ENCODE data around the gene ANKRD2. TPM values are rescaled to one million over a fixed set of nuclear protein-coding genes. Genes with fewer than 3 reads are reported as not detected.
"Not testable (repeated sequence)": the region's sequence is repeated elsewhere in the genome, so short reads cannot be mapped to it uniquely, and the experiment has no call there.

ANKRD2 gene
- total RNA-seq, 1 donor from 2014 or later: 0.26 TPM

GRCh38 chr10:97571622-97572021 is 957 bp upstream of the ANKRD2 start:
- no peak for DNase-seq (ENCODE audit: low read depth in 2 of 2)

GRCh38 chr10:97573021-97573420 is 442 bp downstream of the ANKRD2 start:
- DNase-seq (ENCODE audit: low read depth in 2 of 2): no peak

DNA sequence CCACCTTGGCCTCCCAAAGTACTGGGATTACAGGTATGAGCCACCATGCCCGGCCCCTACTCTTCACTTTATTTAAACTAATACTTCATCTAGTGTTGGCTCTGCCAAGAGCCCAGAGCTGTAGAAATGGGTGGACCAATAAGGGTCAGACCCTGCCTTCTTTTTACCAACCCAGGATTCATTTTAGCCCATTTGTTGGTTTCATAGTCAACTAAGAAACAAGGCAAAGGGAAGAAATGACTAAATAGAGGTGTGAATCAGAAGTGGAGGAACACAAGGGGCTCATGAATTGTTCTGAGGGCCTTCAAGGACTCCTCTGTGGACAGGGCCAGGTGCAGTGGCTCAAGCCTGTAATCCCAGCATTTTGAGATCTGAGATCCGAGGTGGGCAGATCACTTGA is 1.1 kb downstream of the ANKRD2 start:
- no peak for DNase-seq (ENCODE audit: low read depth in 2 of 2)

DNA sequence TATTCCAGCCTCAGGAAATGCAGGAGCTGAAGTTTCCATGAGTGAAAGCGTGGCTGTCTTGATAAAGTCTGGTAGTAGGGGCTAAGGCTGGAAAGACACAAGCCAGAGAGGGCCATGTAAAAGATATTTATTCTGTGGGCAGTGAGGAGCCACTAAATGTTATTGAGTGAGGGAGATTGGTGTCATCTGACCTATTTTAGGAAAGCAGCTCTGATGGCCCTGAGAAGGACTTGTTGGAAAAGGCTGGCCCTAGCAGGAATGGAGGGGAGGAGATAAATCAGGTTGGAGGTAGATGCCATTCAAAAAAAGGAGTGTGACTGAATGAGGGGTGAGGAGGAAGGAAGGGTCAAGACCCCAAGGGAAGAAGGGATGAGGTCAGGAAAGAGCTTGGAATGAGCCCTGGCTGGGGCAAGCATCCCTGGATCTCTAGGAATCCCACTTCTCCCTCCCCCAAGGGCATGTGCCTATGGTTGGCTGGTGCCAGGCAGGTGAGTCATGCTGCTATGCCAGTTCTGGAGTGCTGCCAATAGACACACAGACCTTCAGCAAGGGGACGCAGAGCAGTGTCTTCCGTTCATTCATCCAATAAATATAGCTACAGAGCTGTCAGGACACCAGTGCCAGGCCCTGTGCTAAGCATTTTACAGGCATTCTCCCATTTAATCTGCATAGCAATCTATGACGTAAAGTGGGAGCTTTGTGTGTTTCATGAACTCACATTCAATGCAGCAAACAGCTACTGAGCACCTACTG is 2.0 kb downstream of the ANKRD2 start:
- DNase-seq (ENCODE audit: low read depth in 2 of 2): peak; percentile 90 to 92

DNA sequence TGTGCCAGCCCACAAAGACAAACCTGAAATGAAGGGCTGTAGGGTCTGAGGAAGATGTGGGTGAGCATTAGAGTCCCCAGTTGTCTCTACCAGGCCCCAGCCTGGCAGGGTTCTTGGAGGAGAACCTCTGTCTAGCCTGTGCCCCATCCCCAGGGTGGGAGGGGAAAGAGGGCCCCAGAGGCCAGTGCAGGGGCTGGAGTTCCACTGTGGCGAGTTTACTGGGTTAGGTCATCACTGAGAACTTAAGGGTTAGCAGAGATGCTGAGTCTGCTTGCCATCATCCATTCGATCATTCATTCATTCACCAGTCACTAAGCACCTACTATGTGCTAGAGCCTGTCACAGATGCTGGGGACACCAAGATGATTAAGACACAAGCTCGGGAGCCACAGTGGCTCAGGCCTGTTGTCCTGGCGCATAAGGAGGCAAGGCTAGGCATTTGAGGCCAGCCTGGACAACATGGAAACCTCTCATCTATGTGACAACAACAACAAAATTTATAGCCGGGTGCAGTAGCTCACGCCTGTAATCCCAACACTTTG is 2.6 kb downstream of the ANKRD2 start:
- peak in 1 of 2 donors; percentile 13 for DNase-seq (ENCODE audit: low read depth in 2 of 2)

- not testable (repeated sequence) for DNase-seq (ENCODE audit: low read depth in 2 of 2)
Observed at GRCh38 chr10:97576487-97576886, 3.9 kb downstream of the ANKRD2 start.

- DNase-seq (ENCODE audit: low read depth in 2 of 2): no peak
Observed at GRCh38 chr10:97577701-97578100, 5.1 kb downstream of the ANKRD2 start.

DNA sequence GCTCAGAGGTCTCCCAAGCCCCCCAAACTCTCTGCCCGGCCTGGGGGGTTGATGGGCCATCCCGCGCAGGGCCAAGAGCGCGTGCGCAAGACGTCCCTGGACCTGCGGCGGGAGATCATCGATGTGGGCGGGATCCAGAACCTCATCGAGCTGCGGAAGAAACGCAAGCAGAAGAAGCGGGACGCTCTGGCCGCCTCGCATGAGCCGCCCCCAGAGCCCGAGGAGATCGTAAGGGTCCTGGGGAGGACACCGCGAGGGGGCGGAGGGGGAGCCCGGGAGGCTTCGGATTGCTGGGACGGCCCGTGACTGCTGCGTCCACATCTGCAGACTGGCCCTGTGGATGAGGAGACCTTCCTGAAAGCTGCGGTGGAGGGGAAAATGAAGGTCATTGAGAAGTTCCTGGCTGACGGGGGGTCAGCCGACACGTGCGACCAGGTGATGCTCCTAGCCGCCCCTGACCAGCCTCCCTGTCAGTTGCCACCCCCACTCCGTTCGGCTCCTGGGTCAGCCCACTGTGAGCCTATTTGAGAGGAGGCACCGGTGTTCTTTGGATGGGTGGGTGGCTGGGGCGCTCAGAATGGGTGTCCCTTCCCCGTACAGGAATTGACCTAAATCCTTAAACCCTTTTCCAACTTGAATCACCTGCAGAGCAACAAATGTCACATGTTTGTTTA is 5.7 kb downstream of the ANKRD2 start:
- no peak for DNase-seq (ENCODE audit: low read depth in 2 of 2)

DNA sequence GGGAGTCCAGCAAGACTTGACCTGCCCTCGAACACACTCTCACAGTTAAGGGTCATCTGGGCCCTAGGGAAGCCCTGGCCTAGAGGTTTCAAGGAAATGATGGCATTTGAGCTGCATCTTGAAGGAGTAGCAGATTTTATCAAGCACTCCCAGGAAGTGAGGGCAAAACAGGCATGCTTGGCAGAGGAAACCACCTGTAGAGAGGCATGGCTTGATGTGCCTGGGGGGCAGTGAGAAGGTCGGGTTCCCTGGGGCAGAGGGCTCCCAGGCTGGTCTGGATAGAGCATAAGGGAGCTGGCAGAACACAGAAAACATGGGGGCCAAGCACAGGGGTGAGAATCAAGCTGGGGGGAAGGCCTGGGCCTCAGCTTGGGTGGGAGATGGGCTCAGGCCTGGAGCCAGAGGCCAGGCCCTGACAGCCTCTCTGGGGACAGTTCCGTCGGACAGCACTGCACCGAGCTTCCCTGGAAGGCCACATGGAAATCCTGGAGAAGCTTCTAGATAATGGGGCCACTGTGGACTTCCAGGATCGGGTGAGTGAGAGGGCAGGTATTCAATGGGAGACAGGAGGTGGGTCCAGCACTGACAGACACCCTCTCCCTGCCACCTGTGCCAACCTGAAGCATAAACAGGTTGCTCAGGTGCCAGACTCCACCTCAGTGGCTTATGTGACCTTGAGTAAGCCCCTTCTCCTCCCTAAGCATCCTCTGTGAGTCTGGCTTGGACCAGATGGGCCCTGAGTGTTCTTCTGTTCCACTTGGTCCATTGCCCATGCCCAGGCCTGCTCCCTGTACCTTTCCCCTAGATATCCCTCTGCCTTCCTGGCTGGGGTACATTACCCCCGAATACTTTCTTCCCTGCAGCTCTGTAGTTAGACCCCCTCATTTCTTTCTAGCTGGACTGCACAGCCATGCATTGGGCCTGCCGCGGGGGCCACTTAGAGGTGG is 8.1 kb downstream of the ANKRD2 start:
- no peak for DNase-seq (ENCODE audit: low read depth in 2 of 2)

DNA sequence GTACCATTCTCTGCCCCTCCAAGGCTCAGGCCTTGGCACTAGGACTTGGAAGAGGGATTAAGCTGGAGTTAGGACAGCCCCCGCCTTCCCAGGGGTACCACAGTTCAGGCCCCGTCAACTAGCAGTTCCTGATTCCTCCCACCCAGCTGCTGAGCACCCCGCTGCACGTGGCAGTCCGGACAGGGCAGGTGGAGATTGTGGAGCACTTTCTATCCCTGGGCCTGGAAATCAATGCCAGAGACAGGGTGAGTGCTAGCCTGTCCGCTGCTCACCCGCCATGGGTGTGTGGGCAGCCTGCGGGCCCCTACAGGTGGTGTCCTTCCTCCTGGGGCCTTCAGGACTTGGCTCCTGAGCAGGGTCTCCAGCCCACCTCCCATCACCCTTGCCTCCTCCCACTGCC is 9.6 kb downstream of the ANKRD2 start:
- DNase-seq (ENCODE audit: low read depth in 2 of 2): no peak

GRCh38 chr10:97583476-97583875 is 10.9 kb downstream of the ANKRD2 start:
- no peak for DNase-seq (ENCODE audit: low read depth in 2 of 2)

DNA sequence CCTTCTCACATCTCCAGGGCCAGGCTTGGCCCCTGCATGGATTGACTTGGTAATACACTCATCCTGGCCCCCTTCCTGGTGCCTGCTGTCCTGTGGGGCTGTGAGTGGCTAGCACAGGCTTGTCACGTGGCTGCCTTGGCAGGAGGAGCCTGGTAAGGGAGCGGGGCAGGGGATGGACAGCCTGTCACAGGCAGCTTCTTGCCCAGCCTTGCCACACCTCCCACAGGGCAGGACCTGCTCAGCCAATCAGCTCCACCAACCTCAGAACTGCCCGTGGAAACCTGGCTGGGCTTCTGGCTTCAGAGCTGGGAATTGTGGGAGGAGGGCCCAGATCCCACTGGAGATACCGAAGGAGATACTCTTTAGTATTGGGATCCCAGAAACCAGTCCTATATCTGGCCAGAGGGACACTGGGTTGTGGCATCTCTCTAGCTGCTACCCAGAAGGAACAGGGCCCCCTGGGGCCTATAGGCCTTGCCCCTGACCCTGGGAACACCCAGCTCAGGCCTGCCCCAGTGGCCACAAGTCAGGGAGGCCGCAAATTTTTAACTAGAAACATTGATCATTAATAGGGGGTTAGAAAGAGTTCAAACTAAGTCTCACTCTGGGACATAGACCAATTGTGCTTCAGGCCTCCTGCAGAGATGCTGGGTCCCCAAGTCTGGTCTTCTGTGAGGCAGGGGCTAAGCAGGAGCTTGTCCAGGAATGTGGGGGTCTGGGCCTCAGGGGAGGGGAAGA is 11.7 kb downstream of the ANKRD2 start, which contains the start of gene HOGA1:
HOGA1 (plus strand) TSS at position 330 of the 738 bp plus-strand sequence; CDS start at position 645, 315 bp downstream.
- peak; percentile 55 to 73 for DNase-seq (ENCODE audit: low read depth in 2 of 2)

DNA sequence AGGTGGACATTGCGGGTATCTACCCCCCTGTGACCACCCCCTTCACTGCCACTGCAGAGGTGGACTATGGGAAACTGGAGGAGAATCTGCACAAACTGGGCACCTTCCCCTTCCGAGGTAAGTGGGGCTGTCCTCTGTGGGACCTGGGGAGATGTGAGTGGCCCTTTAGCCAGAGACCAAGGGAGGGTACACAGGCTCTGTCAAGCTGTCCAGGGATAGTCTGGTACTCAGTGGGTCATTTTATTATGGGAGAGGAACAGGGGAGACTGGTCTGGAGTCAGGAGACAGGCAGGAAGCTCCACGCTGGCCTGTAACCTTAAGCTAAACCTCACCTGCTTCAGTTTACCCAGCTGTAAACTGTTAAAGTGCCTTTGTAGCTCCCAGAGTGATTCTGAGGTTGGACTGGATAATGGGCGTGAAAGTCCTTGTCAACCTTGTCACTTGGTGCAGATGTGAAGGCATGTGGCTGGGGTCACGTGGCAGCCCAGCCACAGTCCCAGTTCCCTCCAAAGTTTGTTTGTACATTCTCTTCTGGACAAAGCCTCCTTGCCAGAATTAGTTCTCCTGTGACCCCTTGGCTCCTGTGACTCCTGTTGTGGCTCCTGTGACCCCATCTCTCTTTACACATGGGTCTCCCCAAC is 12.3 kb downstream of the ANKRD2 start:
- no peak for DNase-seq (ENCODE audit: low read depth in 2 of 2)

- no peak for DNase-seq (ENCODE audit: low read depth in 2 of 2)
Observed at GRCh38 chr10:97585439-97585811, 12.8 kb downstream of the ANKRD2 start.

- DNase-seq (ENCODE audit: low read depth in 2 of 2): no peak
Observed at GRCh38 chr10:97587183-97587582, 14.6 kb downstream of the ANKRD2 start.

GRCh38 chr10:97589479-97589878 is 16.9 kb downstream of the ANKRD2 start, which contains the start of gene C10orf62:
TSS of gene C10orf62 (plus strand) at chr10:97589721. CDS start at chr10:97589898, 177 bp downstream.
- no peak for DNase-seq (ENCODE audit: low read depth in 2 of 2)

DNA sequence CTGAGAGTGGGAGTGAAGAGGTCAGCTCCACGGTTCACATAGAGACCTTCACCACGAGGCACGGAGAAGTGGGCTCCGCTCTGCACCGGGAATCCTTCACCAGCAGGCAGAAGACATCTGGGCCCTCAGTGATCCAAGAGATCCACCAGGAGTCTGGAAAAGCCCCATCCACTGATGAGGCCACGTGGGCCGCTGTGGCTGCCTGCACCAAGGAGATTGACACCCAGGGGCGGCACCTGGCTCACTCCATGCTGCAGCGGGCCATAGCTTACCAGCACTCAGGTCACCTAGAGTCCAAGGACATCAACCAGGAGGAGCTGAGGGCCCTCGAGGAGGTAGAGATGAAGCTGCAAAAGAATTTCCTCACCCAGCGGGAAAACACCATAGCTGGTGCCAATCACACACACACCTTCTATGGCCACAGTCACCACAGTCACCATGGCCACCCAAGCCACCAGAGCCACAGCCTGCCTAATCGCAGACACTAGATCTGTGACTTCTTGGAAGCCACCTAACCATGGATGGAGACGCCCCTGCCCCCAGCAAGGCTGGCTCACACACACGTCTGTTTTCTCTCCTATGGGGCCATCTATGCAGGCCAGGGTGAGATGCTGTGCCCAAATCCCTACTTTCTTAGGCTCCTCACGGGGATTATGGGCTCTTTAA is 17.6 kb downstream of the ANKRD2 start:
- DNase-seq (ENCODE audit: low read depth in 2 of 2): no peak

DNA sequence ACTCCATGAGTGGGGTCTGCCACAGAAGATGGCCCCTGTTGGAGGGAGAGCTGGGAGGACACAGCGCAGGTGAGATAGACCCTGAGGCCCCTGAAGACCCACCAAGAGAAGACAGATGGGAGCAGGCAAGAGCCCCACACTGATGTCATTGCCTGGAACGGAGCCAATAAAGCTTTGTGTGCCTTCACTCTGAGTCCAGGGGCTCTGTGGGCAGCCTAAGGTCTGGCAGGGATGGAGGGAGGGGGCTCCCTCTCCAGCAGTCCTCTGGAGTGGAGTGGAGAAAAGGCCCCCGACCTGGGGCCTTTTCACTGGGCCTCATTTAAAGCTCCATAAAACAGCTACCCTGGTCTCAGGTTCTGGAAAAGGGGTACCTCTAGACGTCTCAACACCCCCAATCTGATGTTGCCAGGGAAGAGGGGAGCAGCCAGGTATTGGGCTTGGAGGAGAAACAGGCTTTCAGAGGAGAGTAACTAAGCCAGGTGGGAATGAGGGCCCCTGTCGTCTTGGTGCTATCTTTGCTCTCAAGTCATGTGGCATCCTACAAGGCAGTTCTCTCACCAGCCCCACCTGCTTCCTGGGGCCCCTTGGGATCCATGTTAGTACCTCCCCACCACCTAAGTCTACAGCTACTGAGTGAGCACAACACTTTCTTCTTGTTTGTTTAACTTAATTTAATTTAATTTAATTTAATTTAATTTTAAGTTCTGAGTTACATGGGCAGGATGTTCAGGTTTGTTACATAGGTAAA is 18.3 kb downstream of the ANKRD2 start:
- no peak for DNase-seq (ENCODE audit: low read depth in 2 of 2)

DNA sequence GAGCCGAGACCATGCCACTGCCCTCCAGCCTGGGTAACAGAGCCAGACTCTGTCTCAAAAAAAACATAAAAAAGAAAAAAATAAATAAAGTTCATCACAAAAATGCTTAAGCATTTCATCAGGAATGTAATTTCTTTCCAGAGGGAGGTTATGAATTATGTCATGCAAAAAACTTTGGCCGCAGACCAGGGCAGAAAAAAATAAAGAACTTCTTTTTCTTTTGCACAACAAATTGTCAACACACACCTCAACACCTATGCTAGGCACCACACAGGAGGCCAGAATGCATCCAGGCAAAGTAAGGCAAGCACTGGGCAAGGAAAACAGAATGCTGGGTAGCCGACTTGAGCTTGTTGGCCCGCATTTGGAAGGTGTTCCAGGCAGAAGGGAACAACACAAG is 20.8 kb downstream of the ANKRD2 start:
- DNase-seq (ENCODE audit: low read depth in 2 of 2): no peak
